ENCODE results near the gene OR6N1. TPM values are rescaled to one million over a fixed set of nuclear protein-coding genes. Genes with fewer than 3 reads are reported as not detected.
A peak's percentile ranks its signal among the peaks of the same experiment; 100 is the strongest.

The OR6N1 gene
- total RNA-seq, 2 experiments from 2014 or later = not detected

GRCh38 chr1:158803678-158804077 is 31.7 kb upstream of the OR6N1 start:
- CTCF ChIA-PET = no interaction called here
- no peak for ATAC-seq
- no peak for DNase-seq
- Mint-ChIP-seq H3K27ac (no peak overlapping the region), H3K4me3 (no peak overlapping the region), H3K36me3 (no peaks in the 10 kb centered on the region), H3K27me3 (peaks cover 9% of the 10 kb centered on the region), H3K4me1 (no peaks in the 10 kb centered on the region), H3K9me3 (ENCODE audit: low read depth) (no peaks in the 10 kb centered on the region)

DNA sequence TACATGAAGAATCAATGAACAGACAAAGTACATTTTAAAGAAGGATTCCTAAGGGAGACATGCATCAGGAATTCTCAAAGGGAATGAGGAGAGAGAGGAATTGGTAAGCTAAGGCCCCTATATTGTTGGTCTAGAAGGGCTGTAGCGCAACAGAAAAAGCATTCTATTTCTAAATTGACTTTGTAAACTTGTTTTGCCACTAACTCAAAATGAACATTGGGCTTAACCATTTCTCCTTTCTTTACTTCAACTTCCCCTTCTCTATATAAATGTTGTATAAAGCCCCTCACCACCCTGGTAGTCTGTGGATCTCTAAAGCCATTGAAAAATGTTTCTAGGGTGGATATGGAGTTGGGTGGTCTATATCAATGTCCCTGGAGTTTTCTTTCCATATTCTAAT is 29.4 kb upstream of the OR6N1 start:
- H3K27ac Mint-ChIP-seq = no peak overlapping the region
- no peaks in the 10 kb centered on the region for H3K36me3 Mint-ChIP-seq
- DNase-seq (no peak), ATAC-seq (no peak)
- peaks cover 6% of the 10 kb centered on the region for H3K27me3 Mint-ChIP-seq
- no peaks in the 10 kb centered on the region for H3K9me3 Mint-ChIP-seq (ENCODE audit: low read depth)
- no peak overlapping the region for H3K4me3 Mint-ChIP-seq
- no peaks in the 10 kb centered on the region for H3K4me1 Mint-ChIP-seq
- CTCF ChIA-PET = no interaction called here

- CTCF ChIA-PET = no interaction called here
- no peak for DNase-seq
- Mint-ChIP-seq H3K27me3 (no peaks in the 10 kb centered on the region), H3K36me3 (no peaks in the 10 kb centered on the region), H3K4me3 (no peak overlapping the region), H3K27ac (no peak overlapping the region), H3K4me1 (no peaks in the 10 kb centered on the region), H3K9me3 (ENCODE audit: low read depth) (no peaks in the 10 kb centered on the region)
- ATAC-seq = no peak
These were observed 28.5 kb upstream of the OR6N1 start for GRCh38 chr1:158800526-158800925.

GRCh38 chr1:158799689-158800088 is 27.7 kb upstream of the OR6N1 start:
- CTCF ChIA-PET = no interaction called here
- Mint-ChIP-seq H3K27me3 (no peaks in the 10 kb centered on the region), H3K4me3 (no peak overlapping the region), H3K4me1 (no peaks in the 10 kb centered on the region), H3K9me3 (ENCODE audit: low read depth) (no peaks in the 10 kb centered on the region), H3K36me3 (no peaks in the 10 kb centered on the region), H3K27ac (no peak overlapping the region)
- ATAC-seq (no peak), DNase-seq (no peak)

GRCh38 chr1:158798531-158798930 is 26.5 kb upstream of the OR6N1 start:
- no peak overlapping the region for H3K27ac Mint-ChIP-seq
- ATAC-seq (no peak), DNase-seq (no peak)
- no peaks in the 10 kb centered on the region for H3K4me1 Mint-ChIP-seq
- H3K27me3 Mint-ChIP-seq = no peaks in the 10 kb centered on the region
- H3K9me3 Mint-ChIP-seq (ENCODE audit: low read depth) = no peaks in the 10 kb centered on the region
- H3K4me3 Mint-ChIP-seq = no peak overlapping the region
- CTCF ChIA-PET = no interaction called here
- H3K36me3 Mint-ChIP-seq = no peaks in the 10 kb centered on the region

GRCh38 chr1:158794247-158794646 is 22.3 kb upstream of the OR6N1 start:
- CTCF ChIA-PET = interaction anchor here (1.0 kb wide), 1 partner anchor 181 kb away, joined by 3 read pairs; no protein-coding TSS in a partner anchor
- Mint-ChIP-seq H3K36me3 (no peaks in the 10 kb centered on the region), H3K4me3 (no peak overlapping the region), H3K9me3 (ENCODE audit: low read depth) (no peaks in the 10 kb centered on the region), H3K27ac (no peak overlapping the region), H3K4me1 (no peaks in the 10 kb centered on the region), H3K27me3 (no peaks in the 10 kb centered on the region)
- ATAC-seq (no peak), DNase-seq (no peak)

DNA sequence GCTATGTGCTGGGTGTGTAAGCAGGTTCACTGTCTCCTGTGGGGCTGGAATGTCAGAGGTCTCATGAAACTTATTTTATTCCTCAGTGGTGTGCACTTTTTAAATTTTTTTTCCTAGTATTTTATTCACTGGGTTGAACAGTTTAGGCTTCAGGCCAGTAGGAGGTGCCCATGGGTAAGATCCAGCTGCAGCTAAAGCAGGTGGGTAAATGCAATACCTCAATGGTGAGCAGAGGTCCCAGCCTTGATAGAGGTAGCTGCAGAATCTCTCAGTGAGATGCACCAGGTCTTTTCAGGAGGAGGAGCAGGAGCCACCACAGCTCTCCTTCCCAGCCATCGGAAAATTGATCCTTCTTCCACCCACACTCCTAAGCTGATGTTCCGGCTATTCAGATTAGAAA is 21.6 kb upstream of the OR6N1 start:
- Mint-ChIP-seq H3K9me3 (ENCODE audit: low read depth) (no peaks in the 10 kb centered on the region), H3K36me3 (no peaks in the 10 kb centered on the region), H3K27ac (no peak overlapping the region), H3K27me3 (no peaks in the 10 kb centered on the region), H3K4me3 (no peak overlapping the region), H3K4me1 (no peaks in the 10 kb centered on the region)
- peak; percentile 36 for ATAC-seq
- peak; percentile 43 for DNase-seq
- CTCF ChIA-PET = interaction anchor here (1.0 to 1.6 kb wide), 3 partner anchors 11 to 204 kb away, joined by 3 to 4 read pairs (median 3); no protein-coding TSS in a partner anchor

DNA sequence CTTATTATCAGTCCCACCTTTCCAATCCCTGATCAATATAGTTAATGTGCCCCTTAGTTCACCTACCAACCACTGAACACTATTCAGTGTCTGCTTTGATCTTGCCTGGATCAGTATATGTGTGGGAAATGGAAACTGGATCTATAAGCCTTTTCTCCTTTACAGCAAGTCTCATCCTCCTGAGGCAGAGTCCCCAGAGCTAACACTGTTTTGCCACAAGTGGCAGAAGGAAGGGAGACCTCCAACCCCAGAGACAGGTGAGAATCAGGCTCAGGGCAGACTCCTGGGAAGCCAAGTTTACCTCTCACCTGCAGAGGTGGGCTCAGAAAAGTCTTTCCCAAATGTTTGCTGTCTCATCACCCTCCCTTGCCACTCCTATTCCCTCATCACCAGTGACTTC is 9.1 kb upstream of the OR6N1 start, which contains the start of gene OR6N2:
OR6N2 (minus strand) TSS at position 101 of the 400 bp plus-strand sequence. CDS start 3,569 bp downstream, outside the sequence.
- no peaks in the 10 kb centered on the region for H3K36me3 Mint-ChIP-seq
- H3K9me3 Mint-ChIP-seq (ENCODE audit: low read depth) = no peaks in the 10 kb centered on the region
- DNase-seq (no peak), ATAC-seq (no peak)
- peaks cover 7% of the 10 kb centered on the region for H3K27me3 Mint-ChIP-seq
- no peak within 1 kb of the TSS for H3K27ac Mint-ChIP-seq
- H3K4me3 Mint-ChIP-seq = no peak within 1 kb of the TSS
- CTCF ChIA-PET = no interaction called here
- peaks cover 5% of the 10 kb centered on the region for H3K4me1 Mint-ChIP-seq

DNA sequence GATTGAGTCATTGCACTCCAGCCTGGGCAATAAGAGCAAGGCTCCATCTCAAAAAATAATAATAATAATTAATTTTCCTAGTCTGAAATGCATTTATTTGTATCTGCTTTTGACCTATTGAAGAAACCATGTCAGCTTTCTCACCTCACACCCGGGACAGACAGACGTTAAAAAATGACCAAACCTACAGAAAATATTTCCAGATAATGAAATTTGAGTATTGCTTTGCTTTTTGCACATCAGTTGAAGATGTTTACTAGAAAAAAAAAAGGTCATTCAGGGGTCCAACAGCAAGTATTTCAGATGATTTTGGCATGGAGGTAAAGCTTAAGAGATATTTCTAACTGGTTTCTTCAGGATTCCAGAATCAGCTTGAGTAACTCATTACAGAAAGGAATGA is 17.6 kb downstream of the OR6N1 start, which contains the start of gene OR6K6:
OR6K6 (plus strand) TSS at position 301 of the 400 bp plus-strand sequence. CDS start 168 bp downstream, outside the sequence.
- H3K4me3 Mint-ChIP-seq = no peak within 1 kb of the TSS
- ATAC-seq = no peak

GRCh38 chr1:158752155-158752712 is 19.8 kb downstream of the OR6N1 start:
- Mint-ChIP-seq H3K4me3 (no peak overlapping the region), H3K4me1 (no peaks in the 10 kb centered on the region), H3K9me3 (ENCODE audit: low read depth) (no peaks in the 10 kb centered on the region), H3K36me3 (no peaks in the 10 kb centered on the region), H3K27me3 (peaks cover 9% of the 10 kb centered on the region), H3K27ac (no peak overlapping the region)
- no peak for ATAC-seq
- no peak for DNase-seq
- CTCF ChIA-PET = no interaction called here

More for the DNA sequence above, 17.6 kb downstream of the OR6N1 start, which contains the start of gene OR6K6:
- Mint-ChIP-seq H3K27me3 (peaks cover 9% of the 10 kb centered on the region), H3K4me1 (no peaks in the 10 kb centered on the region), H3K27ac (no peak within 1 kb of the TSS), H3K9me3 (ENCODE audit: low read depth) (no peaks in the 10 kb centered on the region), H3K36me3 (no peaks in the 10 kb centered on the region)
- CTCF ChIA-PET = no interaction called here
- no peak for DNase-seq

GRCh38 chr1:158735848-158736247 is 36.1 kb downstream of the OR6N1 start:
- Mint-ChIP-seq H3K36me3 (no peaks in the 10 kb centered on the region), H3K9me3 (ENCODE audit: low read depth) (no peaks in the 10 kb centered on the region), H3K4me1 (no peaks in the 10 kb centered on the region), H3K27ac (no peak overlapping the region), H3K27me3 (peaks cover 14% of the 10 kb centered on the region), H3K4me3 (no peak overlapping the region)
- CTCF ChIA-PET = no interaction called here
- no peak for DNase-seq
- ATAC-seq = no peak

DNA sequence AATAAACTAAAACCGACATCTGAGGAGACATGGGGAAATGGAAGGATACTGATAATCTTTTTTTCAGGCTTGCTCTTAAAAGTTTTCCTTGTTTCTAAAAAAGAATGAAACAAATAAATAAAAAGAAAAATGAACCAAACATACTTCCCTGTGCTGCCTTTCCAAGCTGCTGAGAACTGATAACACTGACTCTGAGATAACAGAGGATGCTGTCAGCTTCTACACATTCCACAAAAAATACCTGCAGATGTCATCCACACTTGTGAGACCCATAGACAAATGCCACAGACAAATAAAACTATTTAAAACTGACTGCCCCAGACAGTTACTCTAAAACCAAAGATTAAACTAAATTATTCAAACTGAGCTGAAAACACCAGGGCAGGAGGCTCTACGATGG is 39.5 kb downstream of the OR6N1 start:
- no peak overlapping the region for H3K27ac Mint-ChIP-seq
- H3K27me3 Mint-ChIP-seq = peaks cover 7% of the 10 kb centered on the region
- H3K4me1 Mint-ChIP-seq = no peaks in the 10 kb centered on the region
- no peaks in the 10 kb centered on the region for H3K36me3 Mint-ChIP-seq
- DNase-seq (no peak), ATAC-seq (no peak)
- H3K9me3 Mint-ChIP-seq (ENCODE audit: low read depth) = no peaks in the 10 kb centered on the region
- H3K4me3 Mint-ChIP-seq = no peak overlapping the region
- CTCF ChIA-PET = no interaction called here

GRCh38 chr1:158731707-158732106 is 40.3 kb downstream of the OR6N1 start:
- peaks cover 7% of the 10 kb centered on the region for H3K27me3 Mint-ChIP-seq
- no peaks in the 10 kb centered on the region for H3K4me1 Mint-ChIP-seq
- CTCF ChIA-PET = no interaction called here
- H3K4me3 Mint-ChIP-seq = no peak overlapping the region
- DNase-seq = no peak
- ATAC-seq = no peak
- no peaks in the 10 kb centered on the region for H3K36me3 Mint-ChIP-seq
- no peaks in the 10 kb centered on the region for H3K9me3 Mint-ChIP-seq (ENCODE audit: low read depth)
- no peak overlapping the region for H3K27ac Mint-ChIP-seq

DNA sequence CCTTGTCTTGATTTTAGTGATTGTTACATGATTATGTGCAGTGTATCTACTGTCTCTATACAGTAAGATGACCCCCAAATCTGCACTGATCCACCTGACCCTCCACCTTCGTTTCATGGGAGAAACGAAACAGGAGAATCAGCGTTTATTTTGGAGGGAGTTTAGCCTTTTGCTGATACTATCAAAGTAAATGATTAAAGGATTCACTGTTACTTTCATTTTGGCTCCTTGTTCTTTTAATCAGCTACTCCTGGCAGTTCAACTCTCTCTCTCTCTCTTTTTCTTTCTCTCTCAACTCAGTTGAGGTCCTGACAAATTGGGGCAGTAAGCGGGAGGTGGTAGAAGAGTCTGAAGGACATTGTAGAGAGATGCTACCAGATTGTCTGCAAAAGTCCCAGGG is 41.5 kb downstream of the OR6N1 start:
- no peak overlapping the region for H3K27ac Mint-ChIP-seq
- H3K36me3 Mint-ChIP-seq = no peaks in the 10 kb centered on the region
- no peak for ATAC-seq
- no peak overlapping the region for H3K4me3 Mint-ChIP-seq
- H3K4me1 Mint-ChIP-seq = no peaks in the 10 kb centered on the region
- peaks cover 7% of the 10 kb centered on the region for H3K27me3 Mint-ChIP-seq
- no peak for DNase-seq
- no peaks in the 10 kb centered on the region for H3K9me3 Mint-ChIP-seq (ENCODE audit: low read depth)
- CTCF ChIA-PET = no interaction called here

Measured in activated CD8-positive, alpha-beta memory T cell treated with anti-CD3 and anti-CD28 coated beads, Interleukin-2, amount 10 ng/mL, durations not matched to agents 7 days and 5 days (primary cell).